Urinary bladder (tissue), 4 donors: ENCODE data around the gene HRAS. TPM values are rescaled to one million over a fixed set of nuclear protein-coding genes. Genes with fewer than 3 reads are reported as not detected.

Experiments used
- DNase-seq: peaks from one replicate; pipeline ENCODE4 v3.0.0-alpha.2; 2015; ENCODE audit errors: extremely low spot score
- H3K27ac ChIP-seq: one replicate; pipeline ENCODE4 v1.5.1; 2013; ENCODE audit warnings: low read depth, mild to moderate bottlenecking, moderate library complexity
- H3K36me3 ChIP-seq: one replicate; pipeline ENCODE4 v1.6.1; 2013; ENCODE audit warnings: mild to moderate bottlenecking, moderate library complexity; ENCODE audit not compliant: insufficient read depth
- H3K4me1 ChIP-seq: one replicate; pipeline ENCODE4 v1.6.1; 2013; ENCODE audit warnings: mild to moderate bottlenecking, moderate library complexity; ENCODE audit not compliant: insufficient read depth
- H3K4me3 ChIP-seq: one replicate; pipeline ENCODE4 v1.5.1; 2013; ENCODE audit warnings: low read depth, low read length
- WGBS: extraction: QIAGEN DNeasy Blood & Tissue Kit; methylation state at CpG from one replicate; pipeline ENCODE4 v1.1.7; 2013; 5-methylcytosine and 5-hydroxymethylcytosine counted together
- polyA plus RNA-seq: library from polyadenylated mRNA; stranded (reverse); fragments of 200-250 nt; gene quantifications from one replicate; pipeline ENCODE4 v1.2.3, GENCODE V29; 2013
- total RNA-seq: library from RNA; depleted of rRNA; stranded (reverse); fragments of >200 nt; gene quantifications from one replicate; pipeline ENCODE4 v1.2.3, GENCODE V29; 2014
- donor health status: healthy with polysubstance abuse.
- donor health status: healthy.

HRAS gene
- 8.7 TPM for total RNA-seq
- polyA plus RNA-seq: 79.0 TPM

GRCh38 chr11:535519-536454 is at the start of gene HRAS:
Gene HRAS (minus strand): TSS chr11:535576.
- DNase-seq: peak; percentile 77
- Histone ChIP-seq H3K36me3 (peaks cover 7% of the 10 kb centered on the region), H3K4me1 (no peaks in the 10 kb centered on the region), H3K27ac (peak within 1 kb of the TSS; percentile 87), H3K4me3 (peak within 1 kb of the TSS; percentile 86)
- 3% methylated on average over 97 of the region's 97 CpGs for WGBS

- peaks cover 4% of the 10 kb centered on the region for H3K36me3 ChIP-seq
- 97% methylated on average over 10 of the region's 10 CpGs for WGBS
Measured at GRCh38 chr11:584287-584686, 48.9 kb upstream of the HRAS start.

GRCh38 chr11:581752-582151 is 46.4 kb upstream of the HRAS start:
- DNase-seq: no peak
- whole genome bisulfite sequencing: 88% methylated on average over 17 of the region's 17 CpGs
- no peak overlapping the region for H3K4me3 ChIP-seq
- peaks cover 1% of the 10 kb centered on the region for H3K4me1 ChIP-seq
- H3K36me3 ChIP-seq: peaks cover 4% of the 10 kb centered on the region
- no peak overlapping the region for H3K27ac ChIP-seq

More at GRCh38 chr11:584287-584686, 48.9 kb upstream of the HRAS start:
- Histone ChIP-seq H3K4me3 (no peak overlapping the region), H3K4me1 (no peaks in the 10 kb centered on the region), H3K27ac (no peak overlapping the region)
- DNase-seq: no peak

GRCh38 chr11:581342-581741 is 46.0 kb upstream of the HRAS start:
- H3K27ac ChIP-seq: no peak overlapping the region
- H3K4me1 ChIP-seq: peaks cover 1% of the 10 kb centered on the region
- 85% methylated on average over 14 of the region's 14 CpGs for WGBS
- DNase-seq: no peak
- H3K4me3 ChIP-seq: no peak overlapping the region
- peaks cover 4% of the 10 kb centered on the region for H3K36me3 ChIP-seq

GRCh38 chr11:579830-580601 is 44.6 kb upstream of the HRAS start:
- no peak overlapping the region for H3K27ac ChIP-seq
- H3K4me3 ChIP-seq: no peak overlapping the region
- H3K36me3 ChIP-seq: peaks cover 4% of the 10 kb centered on the region
- 83% methylated on average over 20 of the region's 20 CpGs for WGBS
- H3K4me1 ChIP-seq: peaks cover 1% of the 10 kb centered on the region
- DNase-seq: no peak

GRCh38 chr11:578276-579035 is 43.1 kb upstream of the HRAS start:
- no peak overlapping the region for H3K4me3 ChIP-seq
- WGBS: 73% methylated on average over 21 of the region's 21 CpGs
- peaks cover 3% of the 10 kb centered on the region for H3K4me1 ChIP-seq
- H3K36me3 ChIP-seq: peaks cover 2% of the 10 kb centered on the region
- no peak overlapping the region for H3K27ac ChIP-seq
- no peak for DNase-seq

GRCh38 chr11:577611-577894 is 42.2 kb upstream of the HRAS start:
- Histone ChIP-seq H3K4me3 (peak overlapping the region; percentile 99), H3K4me1 (peaks cover 3% of the 10 kb centered on the region), H3K27ac (no peak overlapping the region), H3K36me3 (peaks cover 2% of the 10 kb centered on the region)
- 62% methylated on average over 6 of the region's 6 CpGs for WGBS
- no peak for DNase-seq

GRCh38 chr11:576811-577610 is 41.6 kb upstream of the HRAS start:
- WGBS: 4% methylated on average over 41 of the region's 48 CpGs
- DNase-seq: no peak
- peaks cover 2% of the 10 kb centered on the region for H3K36me3 ChIP-seq
- peak overlapping the region; percentile 99 for H3K4me3 ChIP-seq
- H3K27ac ChIP-seq: no peak overlapping the region
- H3K4me1 ChIP-seq: peaks cover 3% of the 10 kb centered on the region

GRCh38 chr11:575996-576768 is 40.8 kb upstream of the HRAS start, which contains the start of gene PHRF1:
Gene PHRF1 (plus strand): TSS chr11:576470. CDS start chr11:581513, 5,043 bp downstream.
- H3K36me3 ChIP-seq: peaks cover 2% of the 10 kb centered on the region
- H3K27ac ChIP-seq: peak within 1 kb of the TSS; percentile 92
- H3K4me3 ChIP-seq: peak within 1 kb of the TSS; percentile 99
- peaks cover 3% of the 10 kb centered on the region for H3K4me1 ChIP-seq
- peak; percentile 88 for DNase-seq
- WGBS: 1% methylated on average over 98 of the region's 99 CpGs

- Histone ChIP-seq H3K27ac (no peak overlapping the region), H3K4me1 (peaks cover 3% of the 10 kb centered on the region), H3K4me3 (peak overlapping the region; percentile 48), H3K36me3 (no peaks in the 10 kb centered on the region)
- no peak for DNase-seq
- WGBS: under 1% methylated on average over 73 of the region's 81 CpGs
Measured at GRCh38 chr11:575313-575995, 40.1 kb upstream of the HRAS start.

- H3K4me3 ChIP-seq: peak overlapping the region; percentile 48
Measured at GRCh38 chr11:574632-575312, 39.4 kb upstream of the HRAS start.

More at GRCh38 chr11:574632-575312, 39.4 kb upstream of the HRAS start:
- Histone ChIP-seq H3K36me3 (no peaks in the 10 kb centered on the region), H3K4me1 (peaks cover 3% of the 10 kb centered on the region), H3K27ac (no peak overlapping the region)
- DNase-seq: no peak
- WGBS: 28% methylated on average over 25 of the region's 25 CpGs
